B cell (primary cell): ENCODE results near the gene APOL6. TPM values are rescaled to one million over a fixed set of nuclear protein-coding genes. Genes with fewer than 3 reads are reported as not detected.
"Not testable (repeated sequence)": the region's sequence is repeated elsewhere in the genome, so short reads cannot be mapped to it uniquely, and the experiment has no call there.

Source experiments
- ATAC-seq: fragments of 200-7000 bp; cut with Tn5 transposase; one replicate; pipeline ENCODE4 v1.10.0; 2021; ENCODE audit warnings: low read depth, mild to moderate bottlenecking, moderate number of reproducible peaks, moderate library complexity
- CTCF ChIA-PET: fragments of 350-600 bp; sonication (Branson Sonifier 250); formaldehyde crosslinking; loops from one replicate; lab custom pipeline; 2021; ENCODE audit warnings: antibody characterized with exemption, inconsistent platforms; lab: Charles Lee
- POLR2A ChIA-PET: fragments of 350-600 bp; sonication (Branson Sonifier 250); formaldehyde crosslinking; loops from one replicate; lab custom pipeline; 2021; ENCODE audit warnings: antibody characterized with exemption; lab: Charles Lee
- DNase-seq: peaks from one replicate; pipeline ENCODE4 v3.0.0; 2013
- H2AFZ ChIP-seq: 2 replicates; pipeline ENCODE4 v1.6.1; 2012; ENCODE audit warnings: mild to moderate bottlenecking, low read depth, low read length; ENCODE audit not compliant: insufficient read depth, poor library complexity, severe bottlenecking
- H3K27ac ChIP-seq, 2 donors: 1 replicate in 1 of 2; 2 replicates in 1 of 2; pipeline ENCODE4 v1.5.1; 2012 to 2013; ENCODE audit warnings: low read length in 2 of 2, mild to moderate bottlenecking in 2 of 2, moderate library complexity in 1 of 2
- H3K27me3 ChIP-seq, 4 experiments: fragments of 200-600 bp in 1 of 4; sonication (generic) in 1 of 4; replicated peaks in 1 of 4; 1 replicate in 2 of 4; 2 replicates in 2 of 4; pipeline versions ENCODE4 v1.6.1 to v1.7.0; 2013 to 2016; ENCODE audit warnings: low read length in 3 of 4, mild to moderate bottlenecking in 2 of 4, mixed read lengths in 1 of 4, moderate library complexity in 1 of 4; ENCODE audit not compliant: insufficient read depth in 4 of 4, control insufficient read depth in 3 of 4; ENCODE audit errors: control extremely low read depth in 1 of 4
- H3K36me3 ChIP-seq, 2 experiments: replicated peaks in 1 of 2; 1 replicate in 1 of 2; 2 replicates in 1 of 2; pipeline versions ENCODE4 v1.6.1 to v1.7.1; 2013; ENCODE audit warnings: low read length in 1 of 2; ENCODE audit not compliant: insufficient read depth in 2 of 2, control insufficient read depth in 1 of 2; ENCODE audit errors: control extremely low read depth in 1 of 2, extremely low read depth in 1 of 2
- H3K4me1 ChIP-seq, 2 donors: fragments of 200-600 bp in 1 of 2; sonication (generic) in 1 of 2; 1 replicate in 1 of 2; 2 replicates in 1 of 2; pipeline versions ENCODE4 v1.5.1 to v1.6.1; 2013 to 2017; ENCODE audit warnings: low read length in 2 of 2; ENCODE audit not compliant: control insufficient read depth in 2 of 2, insufficient read depth in 2 of 2
- H3K4me2 ChIP-seq: replicated peaks from 2 replicates; pipeline ENCODE3; 2012; ENCODE audit warnings: mild to moderate bottlenecking, low read depth, low read length; ENCODE audit not compliant: poor library complexity, severe bottlenecking
- H3K4me3 ChIP-seq, 5 experiments: fragments of 200-600 bp in 1 of 5; sonication (generic) in 1 of 5; 1 replicate in 3 of 5; 2 replicates in 2 of 5; pipeline versions ENCODE4 v1.5.1 to v1.7.0; 2011 to 2016; ENCODE audit warnings: low read length in 4 of 5, mild to moderate bottlenecking in 4 of 5, low read depth in 2 of 5, control low read depth in 1 of 5, moderate library complexity in 1 of 5; ENCODE audit not compliant: insufficient read depth in 1 of 5; ENCODE audit errors: control extremely low read depth in 1 of 5, extremely low read depth in 1 of 5
- H3K79me2 ChIP-seq: fragments of 200-600 bp; sonication (generic); one replicate; pipeline ENCODE4 v1.6.0; 2016; ENCODE audit warnings: low read length; ENCODE audit not compliant: control insufficient read depth, insufficient read depth
- H3K9ac ChIP-seq: fragments of 200-600 bp; sonication (generic); 2 replicates; pipeline ENCODE4 v1.6.1; 2017; ENCODE audit warnings: mild to moderate bottlenecking, low read length, moderate library complexity
- H3K9me3 ChIP-seq, 3 donors: one replicate each; pipeline versions ENCODE4 v1.6.1 to v1.7.1; 2013; ENCODE audit warnings: low read length in 2 of 3; ENCODE audit not compliant: control insufficient read depth in 2 of 3, insufficient read depth in 1 of 3; ENCODE audit errors: control extremely low read depth in 1 of 3
- H4K20me1 ChIP-seq: 2 replicates; pipeline ENCODE4 v1.6.0; 2012; ENCODE audit warnings: mild to moderate bottlenecking, low read length; ENCODE audit not compliant: insufficient read depth, control insufficient read depth, poor library complexity, severe bottlenecking
- H3K27ac Mint-ChIP-seq: one replicate; pipeline ENCODE4 v1.8.0; 2021; ENCODE audit warnings: mixed read lengths
- H3K27me3 Mint-ChIP-seq: one replicate; pipeline ENCODE4 v1.8.0; 2021; ENCODE audit warnings: mixed read lengths
- H3K4me1 Mint-ChIP-seq: one replicate; pipeline ENCODE4 v1.8.0; 2021; ENCODE audit warnings: mixed read lengths
- H3K4me3 Mint-ChIP-seq: one replicate; pipeline ENCODE4 v1.8.0; 2021; ENCODE audit warnings: mixed read lengths
- H3K9me3 Mint-ChIP-seq: one replicate; pipeline ENCODE4 v1.8.0; 2022; ENCODE audit warnings: mixed read lengths; ENCODE audit not compliant: insufficient read depth
- CTCF ChIP-seq: fragments of 200-600 bp; IDR thresholded peaks from one replicate; pipeline ENCODE4 v1.8.0; 2022; ENCODE audit warnings: antibody characterized with exemption, mild to moderate bottlenecking
- EZH2 ChIP-seq: IDR thresholded peaks from 2 replicates; pipeline ENCODE4 v1.6.1; 2012; ENCODE audit warnings: borderline replicate concordance, low read depth, mild to moderate bottlenecking, moderate library complexity, low read length; ENCODE audit not compliant: insufficient read depth, poor library complexity, severe bottlenecking
- WGBS: methylation state at CpG from one replicate; pipeline ENCODE4 v1.1.5; 2013; ENCODE audit warnings: missing lambda C conversion rate; ENCODE audit not compliant: insufficient coverage; 5-methylcytosine and 5-hydroxymethylcytosine counted together
- intact Hi-C: fragments of 100-400 bp; cut with micrococcal nuclease; formaldehyde crosslinking; loops from one replicate; pipeline ENCODE4 v1.10.0; 2022
- polyA plus RNA-seq: library from polyadenylated mRNA; depleted of rRNA; stranded (reverse); fragments of >200 nt; gene quantifications from 2 replicates; pipeline ENCODE4 v1.2.3, GENCODE V29; 2012
- total RNA-seq, 2 donors: library from RNA; stranded (reverse); fragments of 120-200 nt in 1 of 2; gene quantifications; 1 replicate in 1 of 2; 2 replicates in 1 of 2; pipeline versions ENCODE4 v1.2.3 to v1.2.4, GENCODE V29; 2013 to 2022

Gene APOL6
- total and polyA plus RNA-seq, 2 donors (not counting 1 experiment from before 2014, with no cell fraction given): 2.3 to 7.0 TPM

GRCh38 chr22:35622191-35622913, 25.9 kb upstream of the APOL6 start:
- Histone ChIP-seq H2AFZ (no peak overlapping the region), H3K4me1 (peaks cover 5% of the 10 kb centered on the region in 2 donors), H3K9me3 (peaks cover 0 to 6% (median 0%) of the 10 kb centered on the region in 3 donors), H3K4me3 (no peak overlapping the region), H3K36me3 (no peaks in the 10 kb centered on the region), H3K4me2 (no peak overlapping the region), H3K27ac (no peak overlapping the region), H3K27me3 (peaks cover 0 to 32% (median 22%) of the 10 kb centered on the region in 4 experiments), H3K9ac (no peak overlapping the region), H4K20me1 (no peaks in the 10 kb centered on the region), H3K79me2 (no peaks in the 10 kb centered on the region)
- 97% methylated on average over 6 of the region's 9 CpGs for WGBS
- Mint-ChIP-seq H3K27ac (no peak overlapping the region), H3K9me3 (no peaks in the 10 kb centered on the region), H3K4me3 (no peak overlapping the region), H3K4me1 (peaks cover 5% of the 10 kb centered on the region), H3K27me3 (peaks cover 33% of the 10 kb centered on the region)
- ChIA-PET CTCF (interaction anchor here (1.2 to 3.3 kb wide), 5 partner anchors 11 to 519 kb away, joined by 3 to 18 read pairs (median 4); no protein-coding TSS in a partner anchor), POLR2A (no interaction called here)
- TF ChIP-seq EZH2: no peak
- TF ChIP-seq CTCF: no peak
- intact Hi-C loops: loop anchor here (5.0 kb wide), 1 partner anchor 500 kb away; no protein-coding TSS in a partner anchor
- ATAC-seq: no peak
- no peak for DNase-seq

GRCh38 chr22:35623885-35624284, 24.4 kb upstream of the APOL6 start:
- H3K9me3 ChIP-seq, H3K4me3 ChIP-seq, H3K27ac ChIP-seq, H3K4me1 Mint-ChIP-seq, H3K9ac ChIP-seq, H2AFZ ChIP-seq, H3K4me3 Mint-ChIP-seq, H3K36me3 ChIP-seq, DNase-seq, H3K9me3 Mint-ChIP-seq, H3K27ac Mint-ChIP-seq, H3K79me2 ChIP-seq, H4K20me1 ChIP-seq, H3K4me2 ChIP-seq, POLR2A ChIA-PET, ATAC-seq: not testable (repeated sequence)
- 94% methylated on average over 2 of the region's 5 CpGs for WGBS
- CTCF ChIA-PET: interaction anchor here (1.3 kb wide), 1 partner anchor 20 kb away, joined by 3 read pairs; no protein-coding TSS in a partner anchor
- peaks cover 42% of the 10 kb centered on the region for H3K27me3 Mint-ChIP-seq
- Histone ChIP-seq H3K27me3 (peaks cover 0 to 43% (median 24%) of the 10 kb centered on the region in 4 experiments), H3K4me1 (peaks cover 9 to 11% of the 10 kb centered on the region in 2 donors)
- intact Hi-C loops: loop anchor here (1.0 to 5.0 kb wide), 2 partner anchors 41 to 498 kb away; no protein-coding TSS in a partner anchor
